HG02884 (cell line): ENCODE measurements around the gene LTB.
A peak's percentile ranks its signal among the peaks of the same experiment; 100 is the strongest.

Experiments
- ATAC-seq: cut with Tn5 transposase; IDR thresholded peaks from one replicate; pipeline ENCODE4 v1.9.1; 2021; ENCODE audit warnings: mild to moderate bottlenecking, moderate library complexity; ENCODE audit not compliant: unreplicated experiment

LTB gene

GRCh38 chr6:31582230-31582643 lies at the start of gene LTB:
TSS of gene LTB (minus strand) at chr6:31582424. CDS start at chr6:31582417, 7 bp downstream.
- no peak for ATAC-seq

GRCh38 chr6:31631681-31632278 lies 49.6 kb upstream of the LTB start:
- ATAC-seq = no peak

- ATAC-seq = no peak
Observed at GRCh38 chr6:31631209-31631608, 49.0 kb upstream of the LTB start.

GRCh38 chr6:31630177-31630934 lies 48.1 kb upstream of the LTB start:
- no peak for ATAC-seq

- no peak for ATAC-seq
Observed at GRCh38 chr6:31629014-31629413, 46.8 kb upstream of the LTB start.

- no peak for ATAC-seq
Observed at GRCh38 chr6:31627690-31628287, 45.6 kb upstream of the LTB start.

GRCh38 chr6:31626952-31627351 lies 44.7 kb upstream of the LTB start:
- no peak for ATAC-seq

GRCh38 chr6:31624070-31624469 lies 41.8 kb upstream of the LTB start:
- no peak for ATAC-seq

GRCh38 chr6:31622684-31623091 lies 40.5 kb upstream of the LTB start:
- no peak for ATAC-seq

GRCh38 chr6:31621991-31622390 lies 39.8 kb upstream of the LTB start:
- ATAC-seq = no peak

- ATAC-seq = no peak
Observed at GRCh38 chr6:31621320-31621939, 39.2 kb upstream of the LTB start.

GRCh38 chr6:31620586-31621319 lies 38.5 kb upstream of the LTB start, which contains the start of gene PRRC2A:
TSS of gene PRRC2A (plus strand) at chr6:31620715. CDS start at chr6:31622790, 2,075 bp downstream.
- ATAC-seq = peak; percentile 20

- peak; percentile 70 for ATAC-seq
Observed at GRCh38 chr6:31619805-31620585, 37.8 kb upstream of the LTB start.

GRCh38 chr6:31617010-31617409 lies 34.8 kb upstream of the LTB start:
- ATAC-seq = no peak

GRCh38 chr6:31615748-31616147 lies 33.5 kb upstream of the LTB start:
- ATAC-seq = no peak

- ATAC-seq = no peak
Observed at GRCh38 chr6:31614684-31615578, 32.7 kb upstream of the LTB start, which contains the start of gene AIF1. TSS of gene AIF1 (plus strand) at chr6:31615234. CDS start at chr6:31615330, 96 bp downstream.

GRCh38 chr6:31614075-31614619 lies 31.9 kb upstream of the LTB start:
- ATAC-seq = no peak

GRCh38 chr6:31610968-31611367 lies 28.7 kb upstream of the LTB start:
- ATAC-seq = no peak
